ENCODE data around the gene PCBP3. TPM values are rescaled to one million over a fixed set of nuclear protein-coding genes. Genes with fewer than 3 reads are reported as not detected.

PCBP3 gene
- total RNA-seq, 6 experiments from 2014 or later: not detected

DNA sequence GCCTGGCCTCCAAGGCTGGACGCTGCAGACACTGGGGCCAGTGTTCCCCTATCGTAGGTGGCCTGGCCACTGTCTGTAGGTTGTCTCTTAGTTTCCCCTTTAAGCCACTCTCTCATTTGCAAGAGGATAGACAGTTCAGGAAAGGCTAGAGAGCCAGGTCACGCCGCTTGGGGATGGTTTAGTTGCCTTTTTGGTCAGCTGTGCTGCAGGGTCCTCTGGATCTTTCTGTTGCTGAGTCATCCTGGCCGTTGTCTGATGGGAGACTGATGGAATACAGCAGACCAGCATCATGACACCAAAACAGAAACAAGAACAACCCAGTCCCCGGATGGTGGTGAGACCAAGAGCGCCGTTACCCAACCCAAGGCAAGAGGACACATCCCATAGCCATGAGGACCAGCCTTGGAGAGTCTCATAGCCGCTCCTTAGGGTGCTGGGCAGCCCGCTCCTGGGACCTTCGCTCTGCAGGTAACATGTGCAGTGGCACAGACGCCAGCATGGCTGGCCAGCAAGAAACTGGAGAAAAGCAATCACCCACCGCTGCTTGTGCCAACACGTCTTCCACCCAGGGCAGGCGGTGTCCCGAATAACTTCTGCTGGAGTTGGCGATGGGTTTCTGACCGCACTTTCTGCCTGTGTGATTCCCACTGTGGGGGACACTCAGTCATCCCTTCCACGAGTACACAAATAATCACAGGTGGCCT, 258.9 kb downstream of the PCBP3 start:
- Mint-ChIP-seq H3K27me3 (ENCODE audit: insufficient read depth) (peaks cover 38% of the 10 kb centered on the region), H3K4me3 (no peak overlapping the region), H3K4me1 (ENCODE audit: low read depth) (no peaks in the 10 kb centered on the region), H3K36me3 (ENCODE audit: low read depth) (no peaks in the 10 kb centered on the region), H3K9me3 (no peaks in the 10 kb centered on the region), H3K27ac (no peak overlapping the region)
- DNase-seq: no peak
- TF ChIP-seq CTCF (IDR thresholded peaks at IDR 0.05): no peak

DNA sequence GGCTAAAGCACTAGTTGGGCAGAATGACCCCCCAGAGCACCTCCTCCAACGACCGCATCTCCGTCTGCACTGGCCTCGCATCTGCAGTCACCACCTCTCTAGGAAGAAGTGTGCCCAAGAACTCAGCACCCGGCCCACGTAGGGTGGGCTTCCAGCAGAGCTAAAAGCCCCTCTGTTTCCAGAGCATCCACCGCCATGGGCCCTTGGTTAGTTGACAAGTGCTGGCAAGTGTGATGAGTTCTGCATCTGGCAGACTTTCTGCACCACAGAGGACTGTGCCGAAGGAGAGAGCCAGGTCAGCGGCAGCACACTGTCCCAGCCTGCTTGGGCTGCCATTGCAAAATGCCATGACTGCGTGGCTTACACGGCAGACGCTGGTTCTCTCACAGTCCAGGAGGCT, 261.7 kb downstream of the PCBP3 start:
- TF ChIP-seq CTCF (IDR thresholded peaks at IDR 0.05): no peak
- DNase-seq: no peak
- Mint-ChIP-seq H3K27me3 (ENCODE audit: insufficient read depth) (peaks cover 36% of the 10 kb centered on the region), H3K27ac (no peak overlapping the region), H3K9me3 (no peaks in the 10 kb centered on the region), H3K4me1 (ENCODE audit: low read depth) (no peaks in the 10 kb centered on the region), H3K36me3 (ENCODE audit: low read depth) (no peaks in the 10 kb centered on the region), H3K4me3 (no peak overlapping the region)

GRCh38 chr21:45906196-45906805, 262.8 kb downstream of the PCBP3 start:
- Mint-ChIP-seq H3K27ac (no peak overlapping the region), H3K4me3 (no peak overlapping the region), H3K27me3 (ENCODE audit: insufficient read depth) (peaks cover 37% of the 10 kb centered on the region), H3K36me3 (ENCODE audit: low read depth) (no peaks in the 10 kb centered on the region), H3K9me3 (no peaks in the 10 kb centered on the region), H3K4me1 (ENCODE audit: low read depth) (no peaks in the 10 kb centered on the region)
- DNase-seq: no peak
- TF ChIP-seq CTCF (IDR thresholded peaks at IDR 0.05): no peak

DNA sequence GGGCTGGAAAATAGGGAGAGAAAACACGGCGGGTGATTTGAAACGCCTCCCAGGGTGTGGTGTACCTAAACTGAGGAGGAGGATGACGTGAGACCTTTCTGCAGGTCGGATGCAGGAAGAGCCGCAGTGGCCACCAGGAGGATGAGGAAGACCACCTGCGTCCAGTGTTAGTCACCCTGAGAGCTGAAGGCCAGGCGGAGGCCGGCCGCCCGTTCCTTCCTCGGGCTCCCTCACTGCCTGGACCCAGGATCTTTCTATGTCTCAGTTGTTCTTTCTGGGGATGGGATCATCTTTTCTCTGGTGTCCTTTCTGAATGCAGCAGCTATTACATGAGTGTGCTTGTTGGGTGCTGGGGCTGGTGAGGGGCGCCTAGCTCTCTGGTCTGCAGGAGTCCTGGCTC, 263.3 kb downstream of the PCBP3 start:
- no peak overlapping the region for H3K4me3 Mint-ChIP-seq

DNA sequence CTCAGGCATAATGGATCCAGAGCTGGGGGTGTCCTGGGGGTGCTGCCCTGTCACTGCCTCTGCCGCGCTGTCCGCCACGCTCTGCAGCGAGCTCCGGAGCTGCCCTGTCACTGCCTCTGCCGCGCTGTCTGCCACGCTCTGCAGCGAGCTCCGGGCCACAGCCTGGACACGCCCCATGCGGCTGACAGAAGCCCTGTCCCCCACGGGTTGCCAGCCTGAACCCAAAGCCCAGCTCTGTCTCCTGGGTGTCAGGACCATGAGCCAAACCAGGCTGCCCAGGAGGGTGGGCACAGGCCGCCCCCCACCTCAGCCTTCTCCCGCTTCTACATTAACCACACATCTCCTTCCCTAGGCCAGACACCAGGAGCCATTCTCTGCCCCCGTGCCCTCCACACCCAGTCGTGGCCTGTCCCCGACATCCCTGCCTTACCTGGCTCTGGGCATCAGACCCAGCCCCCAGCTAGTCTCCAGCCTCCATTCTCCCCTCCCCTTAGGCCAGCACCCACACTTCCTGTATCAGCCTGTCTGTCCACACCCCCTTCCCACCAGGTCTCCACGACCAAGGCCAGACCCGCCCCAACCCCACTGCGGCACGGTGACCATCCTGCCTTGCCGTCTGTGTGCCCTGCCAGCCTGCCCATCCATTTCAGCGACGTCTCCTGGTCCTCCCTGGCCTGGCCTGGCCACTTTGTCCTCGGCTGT, 265.2 kb downstream of the PCBP3 start:
- no peak for TF ChIP-seq CTCF (IDR thresholded peaks at IDR 0.05)
- H3K27ac Mint-ChIP-seq: no peak overlapping the region
- H3K27me3 Mint-ChIP-seq (ENCODE audit: insufficient read depth): peaks cover 31% of the 10 kb centered on the region
- H3K9me3 Mint-ChIP-seq: no peaks in the 10 kb centered on the region
- H3K36me3 Mint-ChIP-seq (ENCODE audit: low read depth): no peaks in the 10 kb centered on the region
- H3K4me3 Mint-ChIP-seq: no peak overlapping the region
- H3K4me1 Mint-ChIP-seq (ENCODE audit: low read depth): no peaks in the 10 kb centered on the region
- DNase-seq: no peak

More for the DNA sequence above, 263.3 kb downstream of the PCBP3 start:
- Mint-ChIP-seq H3K27me3 (ENCODE audit: insufficient read depth) (peaks cover 40% of the 10 kb centered on the region), H3K27ac (no peak overlapping the region), H3K4me1 (ENCODE audit: low read depth) (no peaks in the 10 kb centered on the region), H3K9me3 (no peaks in the 10 kb centered on the region), H3K36me3 (ENCODE audit: low read depth) (no peaks in the 10 kb centered on the region)
- TF ChIP-seq CTCF (IDR thresholded peaks at IDR 0.05): no peak
- DNase-seq: no peak

Measured in HFFc6 (cell line).